GM18502 (cell line): ENCODE data around the gene PTPRF.
"Not testable (repeated sequence)": the region's sequence is repeated elsewhere in the genome, so short reads cannot be mapped to it uniquely, and the experiment has no call there.

Source experiments
- ATAC-seq: cut with Tn5 transposase; IDR thresholded peaks from one replicate; pipeline ENCODE4 v1.9.1; 2021; ENCODE audit warnings: mild to moderate bottlenecking; ENCODE audit not compliant: unreplicated experiment, poor library complexity

Gene PTPRF

GRCh38 chr1:43536196-43536863 lies 5.6 kb downstream of the PTPRF start:
- no peak for ATAC-seq

GRCh38 chr1:43536864-43537358 lies 6.2 kb downstream of the PTPRF start:
- no peak for ATAC-seq

- no peak for ATAC-seq
Measured at GRCh38 chr1:43537423-43538142, 6.9 kb downstream of the PTPRF start.

GRCh38 chr1:43538143-43538487 lies 7.4 kb downstream of the PTPRF start:
- ATAC-seq, result no peak

- no peak for ATAC-seq
Measured at GRCh38 chr1:43538969-43539368, 8.3 kb downstream of the PTPRF start.

GRCh38 chr1:43539726-43540434 lies 9.2 kb downstream of the PTPRF start:
- ATAC-seq, result no peak

GRCh38 chr1:43540653-43541071 lies 10.0 kb downstream of the PTPRF start:
- ATAC-seq, result no peak

- ATAC-seq, result no peak
Measured at GRCh38 chr1:43541141-43541540, 10.5 kb downstream of the PTPRF start.

- no peak for ATAC-seq
Measured at GRCh38 chr1:43541721-43542401, 11.2 kb downstream of the PTPRF start.

GRCh38 chr1:43542527-43543458 lies 12.1 kb downstream of the PTPRF start:
- no peak for ATAC-seq

- ATAC-seq, result no peak
Measured at GRCh38 chr1:43543567-43543966, 12.9 kb downstream of the PTPRF start.

GRCh38 chr1:43545339-43545694 lies 14.6 kb downstream of the PTPRF start:
- ATAC-seq, result no peak

- ATAC-seq, result no peak
Measured at GRCh38 chr1:43545695-43546387, 15.2 kb downstream of the PTPRF start.

- ATAC-seq, result no peak
Measured at GRCh38 chr1:43546388-43547100, 15.9 kb downstream of the PTPRF start.

GRCh38 chr1:43547538-43548072 lies 16.9 kb downstream of the PTPRF start:
- ATAC-seq, result no peak

- ATAC-seq, result no peak
Measured at GRCh38 chr1:43548285-43549271, 17.9 kb downstream of the PTPRF start.

- ATAC-seq, result not testable (repeated sequence)
Measured at GRCh38 chr1:43549394-43549793, 18.7 kb downstream of the PTPRF start.
